Stimulated activated CD4-positive, alpha-beta T cell treated with anti-CD3 and anti-CD28 coated beads, Interleukin-4, amount 100 ng/mL, for 48 hours (primary cell): ENCODE measurements around the gene ZNF579.

Experiments used
- DNase-seq, 2 donors: peaks; one replicate each; pipeline ENCODE4 v3.0.0-alpha.2; 2020; ENCODE audit warnings: low read depth in 2 of 2

Gene ZNF579

GRCh38 chr19:55580628-55581144 is at the start of gene ZNF579:
TSS of gene ZNF579 (minus strand) at chr19:55580848. CDS start at chr19:55579639, 1,209 bp downstream.
- peak; percentile 79 to 82 for DNase-seq

GRCh38 chr19:55626350-55626749 is 45.7 kb upstream of the ZNF579 start:
- DNase-seq, result peak in 1 of 2 donors; percentile 48

- DNase-seq, result no peak
Measured at GRCh38 chr19:55625004-55625326, 44.3 kb upstream of the ZNF579 start.

- peak; percentile 89 to 95 for DNase-seq
Measured at GRCh38 chr19:55624109-55625003, 43.7 kb upstream of the ZNF579 start, which contains the start of gene ZNF784. TSS of gene ZNF784 (minus strand) at chr19:55624566. CDS start at chr19:55624561, 5 bp downstream.

GRCh38 chr19:55623561-55623960 is 42.9 kb upstream of the ZNF579 start:
- no peak for DNase-seq

- DNase-seq, result no peak
Measured at GRCh38 chr19:55623130-55623529, 42.5 kb upstream of the ZNF579 start.

- no peak for DNase-seq
Measured at GRCh38 chr19:55622242-55622969, 41.8 kb upstream of the ZNF579 start.

- DNase-seq, result no peak
Measured at GRCh38 chr19:55621673-55622231, 41.1 kb upstream of the ZNF579 start.

- no peak for DNase-seq
Measured at GRCh38 chr19:55621205-55621672, 40.6 kb upstream of the ZNF579 start.

- DNase-seq, result no peak
Measured at GRCh38 chr19:55620410-55621204, 40.0 kb upstream of the ZNF579 start.

- no peak for DNase-seq
Measured at GRCh38 chr19:55619286-55619685, 38.6 kb upstream of the ZNF579 start.

- no peak for DNase-seq
Measured at GRCh38 chr19:55618426-55618825, 37.8 kb upstream of the ZNF579 start.

GRCh38 chr19:55617426-55617825 is 36.8 kb upstream of the ZNF579 start:
- DNase-seq, result no peak

GRCh38 chr19:55616395-55616875 is 35.8 kb upstream of the ZNF579 start:
- no peak for DNase-seq

GRCh38 chr19:55615543-55616394 is 35.1 kb upstream of the ZNF579 start:
- DNase-seq, result no peak

GRCh38 chr19:55614711-55615542 is 34.3 kb upstream of the ZNF579 start:
- no peak for DNase-seq

- DNase-seq, result no peak
Measured at GRCh38 chr19:55613930-55614710, 33.5 kb upstream of the ZNF579 start.

- DNase-seq, result no peak
Measured at GRCh38 chr19:55613396-55613795, 32.7 kb upstream of the ZNF579 start.
